ENCODE measurements around the gene DIPK1C.

The DIPK1C gene

GRCh38 chr18:74451148-74451547, 6.0 kb downstream of the DIPK1C start:
- DNase-seq (ENCODE audit: low read depth in 2 of 2), result no peak

GRCh38 chr18:74450626-74451025, 6.5 kb downstream of the DIPK1C start:
- no peak for DNase-seq (ENCODE audit: low read depth in 2 of 2)

GRCh38 chr18:74447404-74448152, 9.5 kb downstream of the DIPK1C start:
- DNase-seq (ENCODE audit: low read depth in 2 of 2), result no peak

- DNase-seq (ENCODE audit: low read depth in 2 of 2), result no peak
Observed at GRCh38 chr18:74446631-74447403, 10.3 kb downstream of the DIPK1C start.

GRCh38 chr18:74446178-74446577, 10.9 kb downstream of the DIPK1C start:
- no peak for DNase-seq (ENCODE audit: low read depth in 2 of 2)

GRCh38 chr18:74445585-74445984, 11.5 kb downstream of the DIPK1C start:
- DNase-seq (ENCODE audit: low read depth in 2 of 2), result no peak

- DNase-seq (ENCODE audit: low read depth in 2 of 2), result no peak
Observed at GRCh38 chr18:74444104-74444503, 13.0 kb downstream of the DIPK1C start.

GRCh38 chr18:74440808-74441427, 16.2 kb downstream of the DIPK1C start:
- no peak for DNase-seq (ENCODE audit: low read depth in 2 of 2)

GRCh38 chr18:74438091-74438490, 19.0 kb downstream of the DIPK1C start:
- DNase-seq (ENCODE audit: low read depth in 2 of 2), result no peak

GRCh38 chr18:74436158-74436769, 20.8 kb downstream of the DIPK1C start:
- DNase-seq (ENCODE audit: low read depth in 2 of 2), result no peak

- no peak for DNase-seq (ENCODE audit: low read depth in 2 of 2)
Observed at GRCh38 chr18:74435740-74436139, 21.4 kb downstream of the DIPK1C start.

GRCh38 chr18:74434466-74434865, 22.6 kb downstream of the DIPK1C start:
- DNase-seq (ENCODE audit: low read depth in 2 of 2), result no peak

GRCh38 chr18:74430806-74431571, 26.1 kb downstream of the DIPK1C start:
- no peak for DNase-seq (ENCODE audit: low read depth in 2 of 2)

GRCh38 chr18:74430231-74430630, 26.9 kb downstream of the DIPK1C start:
- DNase-seq (ENCODE audit: low read depth in 2 of 2), result no peak

GRCh38 chr18:74429096-74429495, 28.0 kb downstream of the DIPK1C start:
- DNase-seq (ENCODE audit: low read depth in 2 of 2), result no peak

- no peak for DNase-seq (ENCODE audit: low read depth in 2 of 2)
Observed at GRCh38 chr18:74427442-74428112, 29.5 kb downstream of the DIPK1C start.

- DNase-seq (ENCODE audit: low read depth in 2 of 2), result no peak
Observed at GRCh38 chr18:74425876-74426275, 31.2 kb downstream of the DIPK1C start.

GRCh38 chr18:74425161-74425560, 31.9 kb downstream of the DIPK1C start:
- DNase-seq (ENCODE audit: low read depth in 2 of 2), result no peak

GRCh38 chr18:74422541-74422940, 34.6 kb downstream of the DIPK1C start:
- no peak for DNase-seq (ENCODE audit: low read depth in 2 of 2)

GRCh38 chr18:74420926-74421325, 36.2 kb downstream of the DIPK1C start:
- no peak for DNase-seq (ENCODE audit: low read depth in 2 of 2)

GRCh38 chr18:74420481-74420880, 36.6 kb downstream of the DIPK1C start:
- DNase-seq (ENCODE audit: low read depth in 2 of 2), result no peak
